HG02588 (cell line): ENCODE data around the gene NOXO1.
"Not testable (repeated sequence)": the region's sequence is repeated elsewhere in the genome, so short reads cannot be mapped to it uniquely, and the experiment has no call there.

Source experiments
- ATAC-seq: cut with Tn5 transposase; IDR thresholded peaks from one replicate; pipeline ENCODE4 v1.9.1; 2021; ENCODE audit warnings: mild to moderate bottlenecking, moderate library complexity; ENCODE audit not compliant: unreplicated experiment

Gene NOXO1

GRCh38 chr16:2011726-2012125 lies 30.5 kb upstream of the NOXO1 start:
- not testable (repeated sequence) for ATAC-seq

GRCh38 chr16:2009791-2010510 lies 28.7 kb upstream of the NOXO1 start, which contains the start of gene ZNF598:
TSS of gene ZNF598 (minus strand) at chr16:2009821.
- peak; percentile 83 for ATAC-seq

- peak; percentile 27 for ATAC-seq
Observed at GRCh38 chr16:2009164-2009711, 28.0 kb upstream of the NOXO1 start.

GRCh38 chr16:2008631-2009163 lies 27.4 kb upstream of the NOXO1 start:
- peak; percentile 1 for ATAC-seq

GRCh38 chr16:2008009-2008526 lies 26.8 kb upstream of the NOXO1 start:
- ATAC-seq, result no peak

GRCh38 chr16:2007081-2007836 lies 26.0 kb upstream of the NOXO1 start:
- ATAC-seq, result no peak

GRCh38 chr16:2006317-2006716 lies 25.0 kb upstream of the NOXO1 start:
- ATAC-seq, result no peak

GRCh38 chr16:2005646-2006045 lies 24.4 kb upstream of the NOXO1 start:
- no peak for ATAC-seq

- ATAC-seq, result no peak
Observed at GRCh38 chr16:2004795-2005517, 23.7 kb upstream of the NOXO1 start.

- ATAC-seq, result peak; percentile 49
Observed at GRCh38 chr16:2003827-2004641, 22.8 kb upstream of the NOXO1 start.

GRCh38 chr16:2003231-2003826 lies 22.1 kb upstream of the NOXO1 start:
- ATAC-seq, result no peak

GRCh38 chr16:2002406-2003230 lies 21.3 kb upstream of the NOXO1 start:
- no peak for ATAC-seq

GRCh38 chr16:2001456-2002355 lies 20.4 kb upstream of the NOXO1 start:
- no peak for ATAC-seq

- ATAC-seq, result no peak
Observed at GRCh38 chr16:2001035-2001434, 19.8 kb upstream of the NOXO1 start.

GRCh38 chr16:1999866-2000514 lies 18.7 kb upstream of the NOXO1 start:
- ATAC-seq, result no peak

- no peak for ATAC-seq
Observed at GRCh38 chr16:1998852-1999801, 17.9 kb upstream of the NOXO1 start.
